ENCODE measurements around the gene APBA2.

- TF ChIP-seq CTCF (IDR thresholded peaks at IDR 0.05): no peak
- no peak for TF ChIP-seq EP300 (IDR thresholded peaks at IDR 0.05)
- no peak for TF ChIP-seq POLR2A (IDR thresholded peaks at IDR 0.05)
Measured at GRCh38 chr15:29003840-29004233, 118.1 kb downstream of the APBA2 start.

All from upper lobe of left lung (tissue), 4 donors.